Body of pancreas (tissue), 4 donors: ENCODE measurements around the gene SLC8A2. TPM values are rescaled to one million over a fixed set of nuclear protein-coding genes. Genes with fewer than 3 reads are reported as not detected.

Experiments used
- ATAC-seq: fragments of 150-250 bp; one replicate; pipeline ENCODE4 v1.9.1; 2016
- DNase-seq, 4 donors: peaks; one replicate each; pipeline ENCODE4 v3.0.0-alpha.2; 2019
- H3K27ac ChIP-seq, 4 donors: fragments of 200-600 bp; sonication (generic); 1 replicate in 3 of 4; 2 replicates in 1 of 4; pipeline versions ENCODE4 v1.5.1 to v1.6.1; 2016 to 2019; ENCODE audit warnings: mild to moderate bottlenecking in 1 of 4, mixed read lengths in 1 of 4, moderate library complexity in 1 of 4
- H3K27me3 ChIP-seq, 2 donors: fragments of 200-600 bp; sonication (generic); one replicate each; pipeline ENCODE4 v1.6.0; 2016; ENCODE audit warnings: mild to moderate bottlenecking in 1 of 2
- H3K36me3 ChIP-seq, 2 donors: fragments of 200-600 bp; sonication (generic); replicated peaks in 1 of 2; 2 replicates each; pipeline ENCODE4 v1.5.1; 2016; ENCODE audit warnings: low read depth in 2 of 2; ENCODE audit not compliant: insufficient read depth in 1 of 2
- H3K4me1 ChIP-seq: fragments of 200-600 bp; sonication (generic); one replicate; pipeline ENCODE4 v1.6.0; 2016
- H3K4me3 ChIP-seq, 2 donors: fragments of 200-600 bp; sonication (generic); 1 replicate in 1 of 2; 2 replicates in 1 of 2; pipeline ENCODE4 v1.5.1; 2016 to 2019
- H3K9me3 ChIP-seq, 3 donors: fragments of 200-600 bp; sonication (generic); 1 replicate in 2 of 3; 2 replicates in 1 of 3; pipeline ENCODE4 v1.5.1; 2016
- CTCF ChIP-seq, 7 experiments: fragments of 450-650 bp in 4 of 7; fragments of 200-600 bp in 3 of 7; sonication (generic) in 3 of 7; IDR thresholded peaks; one replicate each; pipeline ENCODE4 v1.5.1; 2016 to 2019; ENCODE audit warnings: antibody characterized with exemption in 7 of 7
- POLR2A ChIP-seq, 3 donors: fragments of 450-650 bp; IDR thresholded peaks; one replicate each; pipeline ENCODE4 v1.6.1; 2016; ENCODE audit warnings: antibody characterized with exemption in 3 of 3, mild to moderate bottlenecking in 2 of 3
- WGBS, 2 donors: methylation state at CpG; one replicate each; pipeline ENCODE4 v1.1.5; 2017; 5-methylcytosine and 5-hydroxymethylcytosine counted together
- intact Hi-C: fragments of 100-400 bp; cut with DNase I; formaldehyde crosslinking; loops from one replicate; pipeline ENCODE4 v1.15.1; 2023
- total RNA-seq, 2 donors: library from RNA; depleted of rRNA; stranded (reverse); fragments of >200 nt; gene quantifications; one replicate each; pipeline ENCODE4 v1.1.0, GENCODE V29; 2016

The SLC8A2 gene
- total RNA-seq, 2 donors from 2014 or later = 8.0 to 31.6 TPM

GRCh38 chr19:47518139-47518538 lies 46.4 kb upstream of the SLC8A2 start:
- ATAC-seq (no peak), DNase-seq (no peak)
- 46 to 50% methylated on average over 4 of the region's 4 CpGs for WGBS, 2 donors
- H3K9me3 ChIP-seq = no peaks in the 10 kb centered on the region
- H3K4me3 ChIP-seq = no peak overlapping the region
- H3K36me3 ChIP-seq = no peaks in the 10 kb centered on the region
- no peaks in the 10 kb centered on the region for H3K27me3 ChIP-seq
- TF ChIP-seq POLR2A (IDR thresholded peaks at IDR 0.05) (no peak), CTCF (IDR thresholded peaks at IDR 0.05) (no peak)
- intact Hi-C loops = loop anchor here (5.0 kb wide), 1 partner anchor 81 kb away; no protein-coding TSS in a partner anchor
- H3K4me1 ChIP-seq = peaks cover 12% of the 10 kb centered on the region
- no peak overlapping the region for H3K27ac ChIP-seq

GRCh38 chr19:47514869-47515588 lies 43.3 kb upstream of the SLC8A2 start, which contains the start of gene NAPA:
TSS of gene NAPA (minus strand) at chr19:47515063. CDS start at chr19:47514940, 123 bp downstream.
- no peaks in the 10 kb centered on the region for H3K36me3 ChIP-seq
- DNase-seq = peak; percentile 100
- H3K9me3 ChIP-seq = no peaks in the 10 kb centered on the region
- ATAC-seq = peak; percentile 91
- peaks cover 42% of the 10 kb centered on the region for H3K4me1 ChIP-seq
- no peaks in the 10 kb centered on the region for H3K27me3 ChIP-seq
- H3K4me3 ChIP-seq = peak within 1 kb of the TSS; percentile 61 to 85
- peak within 1 kb of the TSS; percentile 92 to 100 (median 98) for H3K27ac ChIP-seq
- WGBS, 2 donors = 1% methylated on average over 77 of the region's 78 CpGs; no CpG with 5 or more reads in 1 of the 2 donors
- intact Hi-C loops = loop anchor here (5.0 kb wide), 1 partner anchor 78 kb away; no protein-coding TSS in a partner anchor
- TF ChIP-seq POLR2A (IDR thresholded peaks at IDR 0.05) (peak; percentile 94 to 97 (median 95)), CTCF (IDR thresholded peaks at IDR 0.05) (no peak)

- H3K36me3 ChIP-seq = no peaks in the 10 kb centered on the region
- H3K27ac ChIP-seq = peak overlapping the region; percentile 92 to 100 (median 98)
- WGBS, 2 donors = 0 to 1% methylated on average over 22 to 40 of the region's 40 CpGs
- no peaks in the 10 kb centered on the region for H3K9me3 ChIP-seq
- no peaks in the 10 kb centered on the region for H3K27me3 ChIP-seq
- intact Hi-C loops = no loop called here
- H3K4me3 ChIP-seq = peak overlapping the region; percentile 61 to 85
- no peak for ATAC-seq
- peak in 2 of 4 donors; percentile 19 to 25 for DNase-seq
- H3K4me1 ChIP-seq = peaks cover 49% of the 10 kb centered on the region
- peak in 2 of 7 experiments; percentile 3 to 7 for TF ChIP-seq CTCF (IDR thresholded peaks at IDR 0.05)
- no peak for TF ChIP-seq POLR2A (IDR thresholded peaks at IDR 0.05)
Measured at GRCh38 chr19:47514151-47514868, 42.6 kb upstream of the SLC8A2 start.

- ATAC-seq = no peak
- DNase-seq = no peak
- intact Hi-C loops = no loop called here
- TF ChIP-seq CTCF (IDR thresholded peaks at IDR 0.05) (no peak), POLR2A (IDR thresholded peaks at IDR 0.05) (no peak)
- H3K4me1 ChIP-seq = peaks cover 61% of the 10 kb centered on the region
- WGBS, 2 donors = 18 to 28% methylated on average over 8 of the region's 8 CpGs
- H3K27me3 ChIP-seq = no peaks in the 10 kb centered on the region
- H3K4me3 ChIP-seq = no peak overlapping the region
- no peaks in the 10 kb centered on the region for H3K36me3 ChIP-seq
- H3K9me3 ChIP-seq = no peaks in the 10 kb centered on the region
- peak overlapping the region; percentile 82 to 100 (median 96) for H3K27ac ChIP-seq
Measured at GRCh38 chr19:47512948-47513319, 41.2 kb upstream of the SLC8A2 start.
